Left lung (tissue), 10 donors: ENCODE measurements around the gene DLL1. TPM values are rescaled to one million over a fixed set of nuclear protein-coding genes. Genes with fewer than 3 reads are reported as not detected.
A peak's percentile ranks its signal among the peaks of the same experiment; 100 is the strongest.
"Not testable (repeated sequence)": the region's sequence is repeated elsewhere in the genome, so short reads cannot be mapped to it uniquely, and the experiment has no call there.

ENCODE experiments used
- ATAC-seq: fragments of 200-7000 bp; cut with Tn5 transposase; one replicate; pipeline ENCODE4 v1.9.1; 2020; ENCODE audit warnings: moderate library complexity
- DNase-seq, 4 donors: peaks; one replicate each; pipeline ENCODE4 v3.0.0-alpha.2; 2013 to 2020
- H3K27ac ChIP-seq, 2 donors: fragments of 200-600 bp; sonication (generic) in 1 of 2; one replicate each; pipeline versions ENCODE4 v1.5.0 to v1.8.0; 2020 to 2021
- H3K27me3 ChIP-seq, 2 donors: fragments of 200-600 bp; sonication (generic) in 1 of 2; one replicate each; pipeline versions ENCODE4 v1.5.0 to v1.8.0; 2020 to 2021
- H3K36me3 ChIP-seq, 2 donors: fragments of 200-600 bp; sonication (generic) in 1 of 2; one replicate each; pipeline versions ENCODE4 v1.5.0 to v1.8.0; 2020 to 2021
- H3K4me1 ChIP-seq, 2 donors: fragments of 200-600 bp; one replicate each; pipeline ENCODE4 v1.8.0; 2021
- H3K4me3 ChIP-seq, 2 donors: fragments of 200-600 bp; sonication (generic) in 1 of 2; one replicate each; pipeline versions ENCODE4 v1.5.0 to v1.8.0; 2020 to 2021; ENCODE audit warnings: mild to moderate bottlenecking in 1 of 2
- H3K9me3 ChIP-seq, 2 donors: fragments of 200-600 bp; sonication (generic) in 1 of 2; one replicate each; pipeline versions ENCODE4 v1.5.0 to v1.8.0; 2020 to 2021
- CTCF ChIP-seq, 2 donors: fragments of 200-600 bp; sonication (generic) in 1 of 2; IDR thresholded peaks; one replicate each; pipeline versions ENCODE4 v1.5.0 to v1.8.0; 2021; ENCODE audit warnings: antibody characterized with exemption in 2 of 2
- intact Hi-C, 2 donors: fragments of 100-400 bp; cut with DNase I; formaldehyde crosslinking; loops; one replicate each; pipeline versions ENCODE4 v1.11.2 to v1.14.2; 2022
- polyA plus RNA-seq, 6 donors: library from polyadenylated mRNA; unstranded; fragments of 120-200 nt; gene quantifications; one replicate each; pipeline ENCODE4 v1.2.1, GENCODE V29; 2013; ENCODE audit not compliant: insufficient read length in 6 of 6
- total RNA-seq, 2 donors: library from RNA; stranded (reverse); fragmentation: NEBNext Ultra II Directional; extraction: Animal tissue kit (Norgen Biotek cat#: 25700); gene quantifications; one replicate each; pipeline ENCODE4 v1.2.1, GENCODE V29; 2021
- donor health status: DM: no; HTN: yes; CAD: no.
- donor health status: DM: no; HTN: no; CAD: no.

Gene DLL1
- total and polyA plus RNA-seq, 8 donors = 6.3 to 12.8 (median 10.2) TPM

- Histone ChIP-seq H3K27me3 (peaks cover 0 to 19% of the 10 kb centered on the region in 2 donors), H3K4me3 (no peak overlapping the region), H3K4me1 (peaks cover 7 to 15% of the 10 kb centered on the region in 2 donors), H3K36me3 (no peaks in the 10 kb centered on the region), H3K9me3 (no peaks in the 10 kb centered on the region), H3K27ac (peak overlapping the region; percentile 18 to 55)
- no peak for TF ChIP-seq CTCF (IDR thresholded peaks at IDR 0.05)
- ATAC-seq (peak; percentile 73), DNase-seq (peak in 2 of 4 donors; percentile 78 to 83)
- intact Hi-C loops = no loop called here
Observed at GRCh38 chr6:170265655-170266054, 25.2 kb downstream of the DLL1 start.

- intact Hi-C loops, H3K36me3 ChIP-seq: not testable (repeated sequence)
Observed at GRCh38 chr6:170264644-170265043, 26.2 kb downstream of the DLL1 start.

GRCh38 chr6:170264086-170264485, 26.8 kb downstream of the DLL1 start:
- Histone ChIP-seq H3K27ac (no peak overlapping the region), H3K4me3 (no peak overlapping the region), H3K4me1 (peaks cover 7 to 11% of the 10 kb centered on the region in 2 donors), H3K36me3 (no peaks in the 10 kb centered on the region), H3K27me3 (peaks cover 0 to 21% of the 10 kb centered on the region in 2 donors), H3K9me3 (no peaks in the 10 kb centered on the region)
- no peak for TF ChIP-seq CTCF (IDR thresholded peaks at IDR 0.05)
- ATAC-seq (no peak), DNase-seq (no peak)
- intact Hi-C loops = no loop called here

More at GRCh38 chr6:170264644-170265043, 26.2 kb downstream of the DLL1 start:
- not testable (repeated sequence) for H3K9me3 ChIP-seq, H3K4me3 ChIP-seq, DNase-seq, ATAC-seq, H3K27ac ChIP-seq
- peaks cover 0 to 21% of the 10 kb centered on the region in 2 donors for H3K27me3 ChIP-seq
- H3K4me1 ChIP-seq = peaks cover 7 to 14% of the 10 kb centered on the region in 2 donors

GRCh38 chr6:170263410-170263809, 27.5 kb downstream of the DLL1 start:
- DNase-seq (peak in 1 of 4 donors; percentile 66), ATAC-seq (no peak)
- no peaks in the 10 kb centered on the region for H3K9me3 ChIP-seq
- H3K4me3 ChIP-seq = no peak overlapping the region
- no peaks in the 10 kb centered on the region for H3K36me3 ChIP-seq
- H3K27ac ChIP-seq = no peak overlapping the region
- H3K27me3 ChIP-seq = peaks cover 0 to 21% of the 10 kb centered on the region in 2 donors
- TF ChIP-seq CTCF (IDR thresholded peaks at IDR 0.05) = no peak
- intact Hi-C loops = no loop called here
- H3K4me1 ChIP-seq = peaks cover 7 to 11% of the 10 kb centered on the region in 2 donors

GRCh38 chr6:170262489-170263088, 28.3 kb downstream of the DLL1 start:
- peaks cover 7 to 11% of the 10 kb centered on the region in 2 donors for H3K4me1 ChIP-seq
- intact Hi-C loops = no loop called here

More at GRCh38 chr6:170262489-170263088, 28.3 kb downstream of the DLL1 start:
- H3K27ac ChIP-seq = no peak overlapping the region
- peak in 1 of 4 donors; percentile 57 for DNase-seq
- no peaks in the 10 kb centered on the region for H3K36me3 ChIP-seq
- H3K27me3 ChIP-seq = peaks cover 0 to 21% of the 10 kb centered on the region in 2 donors
- ATAC-seq = no peak
- no peak overlapping the region for H3K4me3 ChIP-seq
- no peaks in the 10 kb centered on the region for H3K9me3 ChIP-seq
- TF ChIP-seq CTCF (IDR thresholded peaks at IDR 0.05) = no peak
